IPS-20b (cell line): ENCODE data around the gene ALS2CL.

Experiments used
- H3K27ac ChIP-seq: one replicate; pipeline ENCODE4 v1.5.1; 2013; ENCODE audit warnings: low read length
- H3K27me3 ChIP-seq: 2 replicates; pipeline ENCODE4 v1.6.1; 2013; ENCODE audit warnings: mild to moderate bottlenecking, low read length, inconsistent platforms; ENCODE audit not compliant: insufficient read depth
- H3K36me3 ChIP-seq: 2 replicates; pipeline ENCODE4 v1.6.1; 2013; ENCODE audit warnings: low read depth, mild to moderate bottlenecking, inconsistent platforms, low read length, moderate library complexity; ENCODE audit not compliant: insufficient read depth
- H3K4me1 ChIP-seq: 2 replicates; pipeline ENCODE4 v1.6.1; 2013; ENCODE audit warnings: mild to moderate bottlenecking, control low read depth, inconsistent platforms, low read length, moderate library complexity; ENCODE audit not compliant: insufficient read depth
- H3K4me3 ChIP-seq: 2 replicates; pipeline ENCODE4 v1.5.1; 2013; ENCODE audit warnings: mild to moderate bottlenecking, low read length, inconsistent platforms
- H3K9ac ChIP-seq: 2 replicates; pipeline ENCODE4 v1.6.1; 2013; ENCODE audit warnings: low read depth, mild to moderate bottlenecking, inconsistent platforms, low read length, moderate library complexity
- H3K9me3 ChIP-seq: 2 replicates; pipeline ENCODE4 v1.6.1; 2013; ENCODE audit warnings: mild to moderate bottlenecking, low read depth, low read length, inconsistent platforms; ENCODE audit not compliant: insufficient read depth

Gene ALS2CL

GRCh38 chr3:46628901-46629369 lies 64.5 kb downstream of the ALS2CL start:
- peak overlapping the region; percentile 44 for H3K27ac ChIP-seq

GRCh38 chr3:46627078-46627477 lies 66.4 kb downstream of the ALS2CL start:
- Histone ChIP-seq H3K27ac (no peak overlapping the region), H3K4me3 (no peak overlapping the region), H3K4me1 (peaks cover 17% of the 10 kb centered on the region), H3K27me3 (no peaks in the 10 kb centered on the region), H3K36me3 (no peaks in the 10 kb centered on the region), H3K9ac (no peak overlapping the region), H3K9me3 (no peaks in the 10 kb centered on the region)

More at GRCh38 chr3:46628901-46629369, 64.5 kb downstream of the ALS2CL start:
- Histone ChIP-seq H3K9me3 (no peaks in the 10 kb centered on the region), H3K4me3 (peak overlapping the region; percentile 59; the same call in 1 of the 2 replicates), H3K4me1 (peaks cover 17% of the 10 kb centered on the region), H3K27me3 (no peaks in the 10 kb centered on the region), H3K36me3 (no peaks in the 10 kb centered on the region), H3K9ac (peak overlapping the region; percentile 52; the same call in 1 of the 2 replicates)

DNA sequence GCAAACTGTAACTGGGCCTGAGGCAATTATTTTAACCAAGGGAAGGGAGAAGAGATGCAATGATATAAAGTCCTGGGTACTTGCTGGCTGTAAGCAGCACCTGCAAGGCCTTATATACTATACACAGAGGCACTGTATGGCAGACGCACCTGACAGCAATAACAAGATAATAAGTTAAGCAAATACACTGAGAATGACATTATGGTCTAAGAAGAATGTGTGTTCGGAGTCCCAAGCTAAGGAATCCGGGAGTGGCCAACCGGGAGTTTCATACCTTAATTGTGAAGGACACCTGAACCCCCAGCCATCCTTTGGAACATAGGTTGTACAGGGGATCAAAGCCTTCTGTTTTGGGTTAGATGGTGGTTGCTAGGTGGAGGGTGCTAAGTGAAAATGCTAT lies 67.4 kb downstream of the ALS2CL start:
- Histone ChIP-seq H3K36me3 (no peaks in the 10 kb centered on the region), H3K9ac (no peak overlapping the region), H3K27ac (no peak overlapping the region), H3K27me3 (no peaks in the 10 kb centered on the region), H3K9me3 (no peaks in the 10 kb centered on the region), H3K4me3 (no peak overlapping the region), H3K4me1 (peaks cover 17% of the 10 kb centered on the region)

GRCh38 chr3:46624975-46625490 lies 68.4 kb downstream of the ALS2CL start:
- Histone ChIP-seq H3K36me3 (no peaks in the 10 kb centered on the region), H3K9me3 (no peaks in the 10 kb centered on the region), H3K9ac (no peak overlapping the region), H3K27me3 (no peaks in the 10 kb centered on the region), H3K4me3 (no peak overlapping the region), H3K4me1 (peaks cover 17% of the 10 kb centered on the region), H3K27ac (no peak overlapping the region)

DNA sequence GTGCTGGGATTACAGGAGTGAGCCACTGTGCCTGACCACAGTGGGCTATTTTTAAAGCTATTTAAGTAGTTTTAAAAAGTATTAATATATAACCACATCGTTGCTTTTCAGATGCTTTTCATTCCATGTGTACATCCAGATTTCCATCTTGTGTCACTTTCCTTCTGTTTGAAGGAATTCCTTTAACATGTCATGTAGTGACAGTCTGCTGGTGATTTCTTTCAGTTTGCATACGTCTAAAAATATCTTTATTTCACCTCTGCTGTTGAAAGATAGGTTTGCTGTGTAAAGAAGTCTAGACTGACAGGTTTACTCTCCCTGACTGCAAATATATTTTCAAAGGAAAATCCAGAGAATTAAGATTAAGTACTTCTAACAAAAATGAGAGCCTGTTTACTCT lies 68.9 kb downstream of the ALS2CL start:
- Histone ChIP-seq H3K36me3 (no peaks in the 10 kb centered on the region), H3K4me3 (no peak overlapping the region), H3K9me3 (no peaks in the 10 kb centered on the region), H3K9ac (no peak overlapping the region), H3K27me3 (no peaks in the 10 kb centered on the region), H3K27ac (no peak overlapping the region), H3K4me1 (peaks cover 17% of the 10 kb centered on the region)

GRCh38 chr3:46619845-46620778 lies 73.4 kb downstream of the ALS2CL start:
- no peaks in the 10 kb centered on the region for H3K9me3 ChIP-seq
- no peak overlapping the region for H3K27ac ChIP-seq
- no peaks in the 10 kb centered on the region for H3K36me3 ChIP-seq
- peaks cover 2% of the 10 kb centered on the region; the same call in 1 of the 2 replicates for H3K4me1 ChIP-seq
- H3K9ac ChIP-seq: no peak overlapping the region
- no peak overlapping the region for H3K4me3 ChIP-seq
- no peaks in the 10 kb centered on the region for H3K27me3 ChIP-seq
